Kidney glomerular epithelial cell (primary cell): ENCODE data around the gene CLCN5.
A peak's percentile ranks its signal among the peaks of the same experiment; 100 is the strongest.

Experiments used
- DNase-seq: peaks from one replicate; lab custom pipeline; 2025; lab: John Stamatoyannopoulos, UW

Gene CLCN5

DNA sequence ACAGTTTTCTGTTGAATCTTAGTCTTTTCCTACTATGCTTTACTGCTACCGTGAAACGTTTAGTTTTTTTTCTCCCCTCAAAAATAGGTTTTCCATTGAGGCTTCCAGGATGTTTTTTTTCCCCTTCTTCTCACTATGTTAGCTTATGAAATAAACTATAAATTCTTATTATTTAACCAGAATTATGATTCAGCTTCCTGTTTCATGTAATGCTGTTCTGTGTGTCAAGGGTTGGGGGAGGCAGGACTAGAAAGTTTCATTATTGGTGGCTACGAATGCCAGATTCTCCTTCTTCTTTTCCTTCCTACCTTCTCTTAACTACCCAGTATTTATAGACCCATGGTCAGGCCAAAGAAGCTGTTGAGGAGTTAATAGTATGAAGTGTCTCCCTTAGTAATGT, 11.8 kb downstream of the CLCN5 start:
- no peak for DNase-seq

- no peak for DNase-seq
Observed at GRCh38 chrX:49934729-49935128, 12.3 kb downstream of the CLCN5 start.

GRCh38 chrX:49947781-49948180, 25.4 kb downstream of the CLCN5 start:
- DNase-seq: no peak

DNA sequence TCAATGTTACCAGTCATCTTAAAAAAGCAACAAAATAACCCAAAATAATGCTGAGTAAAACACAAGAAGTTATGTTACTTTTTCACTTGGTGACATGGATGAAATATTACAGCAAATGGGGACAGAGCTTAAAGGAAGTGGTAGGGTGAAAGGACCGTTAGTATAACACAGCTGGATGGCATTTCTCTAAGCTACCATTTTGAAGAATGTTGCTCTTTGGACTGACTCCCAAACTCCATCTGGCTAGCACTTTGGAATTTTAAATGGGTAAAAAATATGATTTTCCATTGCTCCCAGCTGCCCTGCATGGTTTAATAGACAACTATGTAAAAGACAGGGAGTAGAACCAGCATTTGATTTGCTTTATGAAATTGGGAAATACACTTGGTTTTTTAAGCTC, 27.6 kb downstream of the CLCN5 start:
- DNase-seq: no peak

GRCh38 chrX:49951524-49952193, 29.3 kb downstream of the CLCN5 start:
- no peak for DNase-seq

DNA sequence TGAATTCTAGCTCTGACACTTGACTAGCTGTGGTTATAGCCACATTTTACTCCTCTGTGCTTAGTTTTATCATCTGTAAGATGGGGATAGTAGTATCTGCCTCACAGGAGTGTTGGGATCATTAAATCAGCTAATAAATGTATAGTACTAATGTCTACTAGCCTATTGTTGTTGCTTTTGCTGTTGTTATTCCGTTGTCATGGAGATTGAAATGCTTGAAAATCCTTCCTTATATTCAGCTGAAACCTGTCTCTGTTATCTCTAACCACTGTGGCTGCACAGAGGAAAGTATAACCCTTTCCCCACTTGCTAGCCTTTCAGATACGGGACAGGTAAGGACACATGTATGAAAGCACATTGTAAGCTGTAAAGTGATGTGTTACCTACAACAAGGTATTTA, 33.9 kb downstream of the CLCN5 start:
- DNase-seq: no peak

DNA sequence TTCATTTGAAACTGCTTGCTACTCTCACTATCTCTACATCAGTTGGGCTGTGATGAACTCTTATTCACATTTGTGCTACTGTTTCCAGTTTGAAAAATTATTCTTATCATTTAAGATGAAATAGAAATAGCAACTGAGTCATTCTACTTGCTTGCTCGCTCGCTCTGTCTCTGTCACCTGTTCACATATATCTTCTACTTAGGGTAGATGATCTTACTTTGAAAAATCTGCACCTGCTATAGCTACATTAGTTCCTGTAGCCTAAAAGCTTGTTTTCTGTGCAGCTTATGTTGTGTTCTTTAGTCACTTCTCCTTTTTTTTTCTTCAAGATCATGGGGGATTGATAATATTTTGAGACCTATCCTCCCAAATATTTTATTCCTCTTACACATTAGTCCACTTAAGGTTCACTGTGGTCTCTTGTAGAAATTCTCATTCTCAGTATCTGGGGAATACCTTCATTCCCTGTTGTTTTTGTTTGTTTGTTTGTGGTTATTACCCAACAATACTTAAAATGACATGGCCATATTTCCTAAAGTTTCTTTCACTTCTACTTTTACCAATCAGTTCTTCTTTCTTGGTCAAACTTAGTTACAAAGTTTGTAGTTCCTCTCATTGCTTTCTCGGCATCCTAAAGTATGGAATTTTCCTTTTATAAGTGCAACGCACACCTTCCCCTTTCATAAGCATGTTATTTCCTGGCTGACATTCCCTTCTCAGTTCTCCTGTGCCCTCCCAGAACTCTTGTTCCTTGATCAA, 36.5 kb downstream of the CLCN5 start:
- no peak for DNase-seq

- no peak for DNase-seq
Observed at GRCh38 chrX:49959602-49960001, 37.2 kb downstream of the CLCN5 start.

DNA sequence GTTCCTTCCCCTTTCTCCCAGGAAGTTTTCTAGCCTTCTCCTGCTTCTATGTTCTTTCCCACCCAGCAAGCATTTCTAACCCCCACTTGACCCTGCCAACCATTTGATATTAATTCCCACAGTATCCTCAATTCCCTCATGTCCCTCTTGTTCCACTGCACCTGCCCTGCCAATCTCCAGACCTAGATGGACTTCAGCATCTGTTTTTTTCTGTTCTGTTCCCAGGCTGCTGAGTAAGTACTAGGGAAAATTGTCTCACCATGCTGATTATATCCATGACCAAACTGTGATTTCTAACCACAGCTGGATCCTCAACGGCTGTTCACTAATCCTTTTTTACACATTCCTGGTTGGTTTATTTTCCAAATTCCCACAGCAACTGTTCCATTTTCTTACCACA, 37.7 kb downstream of the CLCN5 start:
- DNase-seq: no peak

GRCh38 chrX:49970674-49971073, 48.3 kb downstream of the CLCN5 start:
- DNase-seq: no peak

GRCh38 chrX:49972328-49972860, 50.0 kb downstream of the CLCN5 start:
- DNase-seq: no peak

- DNase-seq: no peak
Observed at GRCh38 chrX:49976682-49977197, 54.3 kb downstream of the CLCN5 start.

DNA sequence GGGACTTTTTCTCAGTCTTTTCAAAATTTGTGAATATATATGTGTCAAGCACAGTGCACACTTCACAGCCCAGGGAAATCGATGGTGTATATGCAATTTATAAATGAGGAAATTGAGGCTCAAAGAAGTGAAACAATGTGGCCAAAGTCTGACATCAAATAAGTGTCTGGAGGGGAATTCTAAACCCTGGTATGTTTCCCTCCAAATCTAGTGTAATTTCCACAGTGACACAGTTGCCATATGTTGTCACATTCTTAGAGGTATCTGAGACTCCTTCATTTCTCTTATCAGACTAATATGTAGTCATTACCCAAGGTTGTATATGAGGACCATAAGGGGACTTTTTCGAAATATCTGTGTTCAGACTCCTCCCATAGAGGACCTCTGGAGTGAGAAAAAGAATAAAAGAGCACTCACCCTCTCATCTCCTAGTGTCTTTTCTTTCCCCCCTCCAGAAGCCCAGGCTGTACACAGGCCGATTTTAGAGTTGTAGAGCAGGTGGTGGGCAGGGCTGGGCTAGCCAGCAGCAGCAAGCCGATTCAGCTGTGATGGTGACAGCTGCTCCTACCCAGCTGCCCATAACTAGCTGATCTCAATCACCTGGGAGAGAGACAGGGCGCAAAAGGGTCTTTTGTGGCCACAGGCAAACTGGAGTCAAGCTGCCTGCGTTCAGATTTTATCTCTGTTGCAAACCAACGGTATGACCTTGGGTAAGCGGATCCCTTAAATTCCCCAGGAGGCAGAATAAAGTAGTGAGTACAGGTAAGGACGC, 55.1 kb downstream of the CLCN5 start:
- no peak for DNase-seq

- DNase-seq: no peak
Observed at GRCh38 chrX:49978176-49978575, 55.8 kb downstream of the CLCN5 start.

DNA sequence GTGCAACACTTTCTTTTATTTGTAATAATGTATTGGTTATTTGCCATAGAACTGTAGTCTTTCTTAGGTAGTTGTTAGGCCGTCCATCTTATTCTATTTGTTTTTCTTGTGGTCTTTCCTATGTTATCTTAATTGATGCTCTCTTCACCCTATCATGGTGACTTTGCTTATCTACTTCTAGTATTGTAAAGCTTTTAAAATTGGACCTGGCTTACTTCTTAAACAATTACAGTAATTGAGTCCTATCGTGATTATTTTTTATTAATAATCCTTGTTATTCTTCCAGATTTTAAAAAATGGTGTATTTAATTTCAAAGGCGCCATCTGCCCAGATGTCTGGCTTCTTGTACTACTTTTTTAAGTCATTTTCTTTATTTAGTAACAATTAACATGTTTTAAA, 63.7 kb downstream of the CLCN5 start:
- DNase-seq: no peak

GRCh38 chrX:49987651-49988050, 65.3 kb downstream of the CLCN5 start:
- no peak for DNase-seq

GRCh38 chrX:49988143-49988542, 65.7 kb downstream of the CLCN5 start:
- no peak for DNase-seq

- DNase-seq: no peak
Observed at GRCh38 chrX:49991758-49992157, 69.4 kb downstream of the CLCN5 start.

DNA sequence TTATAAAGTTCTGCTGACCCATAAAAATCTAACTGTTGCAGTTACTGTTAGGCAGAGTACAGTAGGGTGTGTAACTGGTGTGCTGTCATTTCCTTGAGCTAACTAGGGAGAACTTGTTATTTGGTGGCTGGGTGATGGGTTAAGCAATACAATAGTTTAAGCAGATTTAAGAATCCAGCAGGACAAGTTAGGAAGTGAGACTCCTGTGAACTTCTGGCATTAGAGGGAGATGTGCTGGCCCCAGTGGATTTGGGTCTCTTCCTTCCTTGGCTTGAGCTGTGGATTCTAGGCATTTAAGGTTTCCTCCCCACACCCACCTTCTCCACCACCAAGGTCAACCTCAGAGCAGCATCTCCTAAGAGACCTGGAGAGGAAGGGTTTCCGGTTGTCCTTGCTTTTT, 70.5 kb downstream of the CLCN5 start:
- no peak for DNase-seq

DNA sequence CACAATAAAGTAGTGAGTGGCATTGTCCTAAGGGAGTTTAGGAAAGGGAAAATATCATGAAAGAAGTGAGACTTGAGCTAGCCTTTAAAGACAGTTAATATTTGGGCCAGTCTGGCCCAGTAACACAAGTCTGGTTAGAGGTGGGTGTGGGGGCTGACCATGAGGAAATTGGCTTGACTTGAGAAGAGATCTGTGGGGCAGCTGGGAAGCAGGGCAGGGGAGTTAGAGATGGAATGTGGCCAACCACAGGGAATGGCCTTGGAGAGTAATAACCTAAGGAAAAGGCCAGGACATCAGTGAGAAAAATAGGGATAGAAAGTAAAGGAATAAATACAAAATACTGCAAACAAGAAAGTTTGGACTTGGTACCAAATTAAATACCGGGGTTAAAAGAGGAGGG, 71.3 kb downstream of the CLCN5 start:
- no peak for DNase-seq

GRCh38 chrX:49995107-49995731, 72.8 kb downstream of the CLCN5 start:
- DNase-seq: peak; percentile 16
